GM21360 (cell line): ENCODE measurements around the gene C10orf67.
"Not testable (repeated sequence)": the region's sequence is repeated elsewhere in the genome, so short reads cannot be mapped to it uniquely, and the experiment has no call there.

Source experiments
- ATAC-seq: cut with Tn5 transposase; IDR thresholded peaks from one replicate; pipeline ENCODE4 v1.9.1; 2021; ENCODE audit warnings: mild to moderate bottlenecking, moderate library complexity; ENCODE audit not compliant: unreplicated experiment

Gene C10orf67

GRCh38 chr10:23326544-23327307 is 17.9 kb downstream of the C10orf67 start:
- ATAC-seq: no peak

DNA sequence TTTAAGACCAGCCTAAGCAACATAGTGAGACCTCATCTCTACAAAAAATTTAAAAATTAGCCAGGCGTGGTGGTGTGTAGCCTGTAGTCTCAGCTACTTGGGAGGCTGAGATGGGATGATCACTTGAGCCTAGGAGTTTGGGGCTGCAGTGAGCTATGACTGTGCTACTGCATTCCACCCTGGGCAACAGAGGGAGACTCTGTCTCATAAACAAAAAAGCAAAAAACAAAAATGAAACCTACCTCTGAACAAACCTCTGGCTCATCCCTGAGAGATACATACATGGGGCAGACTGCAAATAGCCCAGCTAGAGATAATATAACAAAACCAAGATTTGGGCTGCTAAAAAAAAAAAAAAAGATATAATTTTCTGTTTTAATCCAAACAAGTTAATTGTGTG is 19.5 kb downstream of the C10orf67 start:
- ATAC-seq: peak; percentile 59

- no peak for ATAC-seq
Measured at GRCh38 chr10:23324351-23324750, 20.2 kb downstream of the C10orf67 start.

DNA sequence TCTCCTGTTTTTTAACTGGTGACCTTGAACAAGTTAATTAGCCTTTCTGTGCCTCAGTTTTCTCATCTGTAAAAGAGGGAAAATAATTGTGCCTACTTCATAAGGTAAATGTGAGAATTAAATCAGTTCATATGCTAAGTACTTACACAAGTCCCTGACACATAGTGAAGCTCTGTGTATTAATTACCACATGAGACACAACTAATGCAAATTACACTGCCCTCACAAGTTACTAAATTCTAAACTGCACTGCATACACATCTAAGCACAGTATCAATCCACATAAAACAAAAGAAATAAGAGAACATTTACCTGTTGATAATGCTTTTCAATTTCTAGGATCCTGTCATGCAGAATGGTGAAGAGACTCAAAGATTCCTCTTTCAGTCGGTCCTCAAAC is 22.5 kb downstream of the C10orf67 start:
- ATAC-seq: no peak

DNA sequence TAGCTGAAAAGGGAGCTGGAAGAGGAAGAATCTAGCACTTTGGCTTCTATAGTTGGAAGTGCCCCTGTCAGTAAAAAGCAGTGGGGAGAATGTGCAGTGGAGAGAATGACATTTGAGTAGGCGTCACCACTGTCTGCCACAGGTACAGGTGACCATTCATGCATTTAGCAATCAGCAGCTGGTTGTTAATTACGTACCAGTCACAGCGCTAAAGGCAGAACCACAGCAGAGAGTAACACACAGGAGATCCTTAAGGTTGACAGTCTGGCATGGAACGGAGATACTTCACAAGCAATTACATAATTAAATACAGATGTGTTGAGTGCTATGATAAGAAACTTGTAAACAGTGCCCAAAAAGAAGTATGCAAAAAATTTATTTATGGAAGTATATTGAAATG is 24.8 kb downstream of the C10orf67 start:
- no peak for ATAC-seq

DNA sequence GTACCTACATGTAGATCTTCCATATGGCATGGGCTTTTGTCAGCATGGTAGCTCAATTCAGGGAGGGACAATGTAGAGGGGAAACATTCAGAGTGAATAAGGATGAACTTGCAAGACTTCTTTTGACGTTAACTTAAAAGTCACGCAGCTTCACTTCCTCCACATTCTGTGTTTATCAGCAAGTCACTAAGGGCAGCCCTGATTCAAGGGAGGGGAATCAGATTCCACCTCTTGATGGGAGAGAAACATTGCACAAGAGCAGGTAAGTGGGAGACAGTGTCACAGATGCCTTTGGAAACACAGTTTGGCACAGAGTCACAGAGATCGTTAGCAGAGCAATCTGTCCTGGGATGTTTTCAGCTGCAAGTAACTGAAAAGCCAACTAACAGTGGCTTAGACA is 26.2 kb downstream of the C10orf67 start:
- ATAC-seq: no peak

- ATAC-seq: no peak
Measured at GRCh38 chr10:23317416-23317815, 27.2 kb downstream of the C10orf67 start.

GRCh38 chr10:23316406-23316805 is 28.2 kb downstream of the C10orf67 start:
- ATAC-seq: no peak

GRCh38 chr10:23315966-23316365 is 28.6 kb downstream of the C10orf67 start:
- ATAC-seq: no peak

DNA sequence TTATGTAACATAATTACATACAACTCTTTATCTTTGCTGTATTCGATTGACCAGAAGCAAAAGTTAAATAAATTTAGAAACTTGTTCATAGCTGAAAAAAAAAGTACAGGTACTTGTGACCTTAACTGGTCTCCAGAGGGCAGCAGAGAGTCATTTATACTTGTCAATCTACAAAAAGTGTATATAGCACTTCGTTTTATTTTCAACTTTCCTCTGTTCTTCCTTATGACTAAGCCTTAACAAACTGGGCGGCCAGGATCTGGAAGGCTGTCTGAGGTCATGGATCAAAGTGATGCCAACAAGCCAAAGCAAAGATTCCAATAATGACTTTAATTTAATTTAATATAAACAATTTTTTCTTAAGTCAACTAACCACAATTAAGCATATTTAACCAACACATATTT is 29.8 kb downstream of the C10orf67 start:
- no peak for ATAC-seq

- no peak for ATAC-seq
Measured at GRCh38 chr10:23311034-23311433, 33.6 kb downstream of the C10orf67 start.

DNA sequence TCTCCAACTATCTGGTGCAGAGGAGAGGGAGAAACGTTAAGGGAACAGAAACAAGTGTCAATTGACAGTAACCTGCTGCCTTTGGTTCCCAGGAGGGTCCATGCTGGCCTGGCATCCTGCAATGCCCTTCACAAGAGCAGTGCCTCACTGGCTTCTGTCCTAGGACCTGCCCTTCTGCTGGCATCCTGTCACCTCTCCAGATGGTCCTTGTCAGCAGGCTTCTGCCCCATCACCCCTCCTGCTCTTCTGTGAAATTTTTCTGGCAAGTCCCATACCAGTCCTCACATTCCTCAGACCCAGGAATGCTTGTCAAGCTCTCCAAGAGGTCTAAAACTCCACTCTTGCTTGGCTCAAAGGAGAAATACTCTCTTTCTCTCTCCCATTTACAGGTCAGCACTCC is 34.2 kb downstream of the C10orf67 start:
- no peak for ATAC-seq

- ATAC-seq: not testable (repeated sequence)
Measured at GRCh38 chr10:23299961-23300360, 44.6 kb downstream of the C10orf67 start.

DNA sequence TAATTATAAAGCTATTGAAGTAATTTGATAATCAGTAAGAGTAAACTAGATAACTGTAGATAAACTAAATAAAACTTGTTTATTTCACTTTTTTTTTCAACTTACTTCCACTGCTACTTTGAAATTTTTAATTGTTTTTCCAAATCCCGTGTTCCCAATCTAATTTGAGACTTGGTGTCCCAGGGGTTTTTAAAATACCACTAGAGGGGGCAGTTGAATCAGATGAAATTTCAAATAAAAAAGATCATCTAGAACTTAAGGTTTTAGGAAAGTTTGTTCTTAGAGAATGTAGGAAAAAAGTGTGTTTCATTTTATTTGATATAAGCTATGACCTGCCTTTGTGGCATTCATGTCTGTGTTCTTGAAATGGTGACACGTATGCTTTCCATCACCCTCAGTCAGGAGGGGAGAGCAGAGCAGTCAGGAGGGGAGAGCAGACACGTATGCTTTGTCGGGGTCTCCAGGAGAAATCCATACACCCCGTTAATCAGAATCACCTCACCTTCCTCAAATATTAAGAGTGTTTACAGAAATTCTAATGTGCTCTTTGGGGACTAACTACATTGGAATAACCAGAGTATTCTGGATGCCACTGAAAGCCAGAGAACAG is 49.9 kb downstream of the C10orf67 start:
- no peak for ATAC-seq

- ATAC-seq: no peak
Measured at GRCh38 chr10:23293973-23294590, 50.5 kb downstream of the C10orf67 start.

DNA sequence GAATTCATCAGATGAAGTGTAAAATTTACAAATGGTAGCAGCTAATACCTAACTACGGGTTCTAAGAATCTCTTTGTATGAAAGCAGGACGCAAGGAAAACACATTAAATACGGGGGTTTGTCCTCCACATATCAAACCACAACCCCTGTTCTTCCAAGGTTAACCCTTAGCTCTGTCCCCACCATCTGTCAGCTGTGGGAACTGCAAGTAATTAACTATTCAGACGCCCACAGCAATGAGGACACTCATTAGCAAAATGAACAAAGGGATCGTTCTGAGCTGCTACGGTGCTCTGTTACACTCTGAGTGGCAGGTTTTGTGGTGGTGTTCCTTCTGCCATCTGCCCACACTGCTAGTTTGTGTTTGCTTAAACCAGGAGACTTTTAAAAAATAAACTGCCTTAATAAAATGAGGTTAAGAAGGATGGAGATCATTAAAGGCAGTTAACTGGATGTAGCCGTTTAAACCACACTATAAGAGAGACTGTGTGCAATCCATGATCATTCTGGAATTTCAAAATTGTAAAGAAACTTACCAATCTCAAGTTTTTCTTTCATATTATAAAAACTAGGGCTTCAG is 51.4 kb downstream of the C10orf67 start:
- peak; percentile 80 for ATAC-seq

GRCh38 chr10:23291551-23292334 is 52.9 kb downstream of the C10orf67 start:
- no peak for ATAC-seq

- no peak for ATAC-seq
Measured at GRCh38 chr10:23284674-23285335, 59.8 kb downstream of the C10orf67 start.

GRCh38 chr10:23284155-23284554 is 60.4 kb downstream of the C10orf67 start:
- no peak for ATAC-seq

GRCh38 chr10:23283680-23284079 is 60.9 kb downstream of the C10orf67 start:
- ATAC-seq: no peak

DNA sequence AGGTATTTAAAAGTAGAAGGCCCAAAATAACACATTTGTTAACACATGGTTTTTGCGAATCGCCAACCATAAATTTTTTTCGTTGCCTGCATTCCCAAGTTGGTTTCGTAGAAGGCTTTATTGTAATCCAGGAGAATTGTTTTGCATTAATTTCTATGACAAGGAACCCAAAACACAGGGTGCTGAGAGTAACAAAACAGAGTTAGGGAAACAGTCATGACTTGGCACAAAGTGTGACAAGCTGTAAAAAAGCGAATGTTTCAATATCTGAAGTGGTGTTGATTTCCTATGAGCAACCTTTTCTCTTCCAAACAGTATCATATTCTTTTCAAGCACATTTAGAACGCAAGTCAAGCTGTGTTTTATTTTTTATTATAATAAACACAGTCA is 63.6 kb downstream of the C10orf67 start:
- ATAC-seq: no peak
